Activated CD8-positive, alpha-beta T cell treated with anti-CD3 and anti-CD28 coated beads for 36 hours (primary cell): ENCODE results near the gene TXNRD3. TPM values are rescaled to one million over a fixed set of nuclear protein-coding genes. Genes with fewer than 3 reads are reported as not detected.

ENCODE experiments used
- ATAC-seq: fragments of 200-7000 bp; cut with Tn5 transposase; one replicate; pipeline ENCODE4 v1.10.0; 2021; ENCODE audit warnings: mild to moderate bottlenecking, moderate library complexity
- CTCF ChIA-PET: fragments of 350-600 bp; sonication (Branson Sonifier 250); formaldehyde crosslinking; loops from one replicate; lab custom pipeline; 2021; ENCODE audit warnings: antibody characterized with exemption; lab: Charles Lee
- POLR2A ChIA-PET: fragments of 350-600 bp; sonication (Branson Sonifier 250); formaldehyde crosslinking; loops from one replicate; lab custom pipeline; 2021; ENCODE audit warnings: antibody characterized with exemption; lab: Charles Lee
- DNase-seq: peaks from one replicate; pipeline ENCODE4 v3.0.0-alpha.2; 2020
- H3K27ac Mint-ChIP-seq: one replicate; pipeline ENCODE4 v1.8.0; 2021; ENCODE audit warnings: mild to moderate bottlenecking, mixed read lengths
- H3K27me3 Mint-ChIP-seq: one replicate; pipeline ENCODE4 v1.8.0; 2021; ENCODE audit warnings: mixed read lengths
- H3K36me3 Mint-ChIP-seq: one replicate; pipeline ENCODE4 v1.8.0; 2021; ENCODE audit warnings: low read depth, mixed read lengths
- H3K4me1 Mint-ChIP-seq: one replicate; pipeline ENCODE4 v1.8.0; 2021; ENCODE audit warnings: low read depth, mixed read lengths
- H3K4me3 Mint-ChIP-seq: one replicate; pipeline ENCODE4 v1.8.0; 2021; ENCODE audit warnings: mild to moderate bottlenecking, moderate library complexity, mixed read lengths
- H3K9me3 Mint-ChIP-seq: one replicate; pipeline ENCODE4 v1.8.0; 2021; ENCODE audit warnings: mixed read lengths
- CTCF ChIP-seq: fragments of 200-600 bp; IDR thresholded peaks from one replicate; pipeline ENCODE4 v1.8.0; 2022; ENCODE audit warnings: antibody characterized with exemption, mild to moderate bottlenecking
- intact Hi-C: fragments of 100-400 bp; cut with micrococcal nuclease; formaldehyde crosslinking; loops from one replicate; pipeline ENCODE4 v1.10.0; 2022
- total RNA-seq, 2 experiments: library from RNA; stranded (reverse); gene quantifications; one replicate each; pipeline ENCODE4 v1.2.3, GENCODE V29; 2021

TXNRD3 gene
- total RNA-seq, 2 experiments from 2014 or later: 4.5 to 5.0 TPM

DNA sequence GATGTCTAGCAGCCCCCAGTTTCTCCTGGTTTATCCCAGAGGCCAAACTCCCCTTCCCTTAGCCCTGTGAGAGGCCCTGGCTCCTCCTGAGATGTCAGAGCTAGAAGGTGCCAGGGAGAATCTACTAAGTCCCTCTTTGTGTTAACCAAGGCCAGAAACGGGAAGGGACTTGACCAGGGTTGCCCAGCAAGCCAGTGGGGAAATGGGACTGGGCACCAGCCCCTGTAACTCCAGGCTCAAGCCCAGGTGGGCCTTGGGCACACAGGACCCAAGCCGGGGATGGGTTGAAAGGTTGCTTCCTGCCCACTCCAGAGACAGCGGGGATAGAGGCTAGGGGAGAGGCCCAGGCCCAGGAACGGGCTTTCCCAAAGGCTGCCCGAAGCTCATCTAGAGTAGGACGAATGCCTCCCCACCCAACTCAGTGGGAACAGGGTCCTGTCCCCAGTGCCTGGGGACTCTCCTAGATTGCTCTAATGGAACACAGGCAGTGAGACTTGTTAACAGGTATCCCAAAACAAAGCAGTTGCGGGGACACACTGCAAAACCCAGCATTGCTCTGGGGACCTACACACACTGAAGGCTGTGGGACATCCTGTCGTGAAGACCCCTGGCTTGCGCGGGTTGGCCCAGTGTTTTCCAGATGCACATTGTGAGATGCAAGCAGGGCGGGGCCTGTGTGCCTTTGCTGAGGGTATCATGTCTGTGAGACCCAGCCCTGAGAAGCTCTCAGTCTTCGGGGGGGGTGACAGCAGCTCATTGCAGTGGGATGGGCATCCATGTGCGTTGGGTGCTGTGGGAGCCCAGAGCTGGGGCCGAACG, 12.9 kb upstream of the TXNRD3 start:
- H3K4me3 Mint-ChIP-seq: no peak overlapping the region
- intact Hi-C loops: no loop called here
- H3K27ac Mint-ChIP-seq: no peak overlapping the region
- no peak for ATAC-seq
- ChIA-PET CTCF (no interaction called here), POLR2A (interaction anchor here (0.6 kb wide), 1 partner anchor 818 kb away, joined by 3 read pairs; no protein-coding TSS in a partner anchor)
- no peak for DNase-seq
- no peak for TF ChIP-seq CTCF
- H3K4me1 Mint-ChIP-seq: peaks cover 6% of the 10 kb centered on the region
- H3K9me3 Mint-ChIP-seq: peaks cover 7% of the 10 kb centered on the region
- H3K27me3 Mint-ChIP-seq: no peaks in the 10 kb centered on the region
- H3K36me3 Mint-ChIP-seq: no peaks in the 10 kb centered on the region

- Mint-ChIP-seq H3K4me3 (no peak overlapping the region), H3K9me3 (peaks cover 7% of the 10 kb centered on the region), H3K4me1 (peaks cover 6% of the 10 kb centered on the region), H3K27ac (no peak overlapping the region), H3K36me3 (no peaks in the 10 kb centered on the region), H3K27me3 (no peaks in the 10 kb centered on the region)
- DNase-seq (no peak), ATAC-seq (no peak)
- TF ChIP-seq CTCF: no peak
- intact Hi-C loops: no loop called here
- CTCF ChIA-PET: no interaction called here
- POLR2A ChIA-PET: interaction anchor here (0.6 kb wide), 1 partner anchor 819 kb away, joined by 3 read pairs; no protein-coding TSS in a partner anchor
These were observed 12.0 kb upstream of the TXNRD3 start for GRCh38 chr3:126666658-126667528.

DNA sequence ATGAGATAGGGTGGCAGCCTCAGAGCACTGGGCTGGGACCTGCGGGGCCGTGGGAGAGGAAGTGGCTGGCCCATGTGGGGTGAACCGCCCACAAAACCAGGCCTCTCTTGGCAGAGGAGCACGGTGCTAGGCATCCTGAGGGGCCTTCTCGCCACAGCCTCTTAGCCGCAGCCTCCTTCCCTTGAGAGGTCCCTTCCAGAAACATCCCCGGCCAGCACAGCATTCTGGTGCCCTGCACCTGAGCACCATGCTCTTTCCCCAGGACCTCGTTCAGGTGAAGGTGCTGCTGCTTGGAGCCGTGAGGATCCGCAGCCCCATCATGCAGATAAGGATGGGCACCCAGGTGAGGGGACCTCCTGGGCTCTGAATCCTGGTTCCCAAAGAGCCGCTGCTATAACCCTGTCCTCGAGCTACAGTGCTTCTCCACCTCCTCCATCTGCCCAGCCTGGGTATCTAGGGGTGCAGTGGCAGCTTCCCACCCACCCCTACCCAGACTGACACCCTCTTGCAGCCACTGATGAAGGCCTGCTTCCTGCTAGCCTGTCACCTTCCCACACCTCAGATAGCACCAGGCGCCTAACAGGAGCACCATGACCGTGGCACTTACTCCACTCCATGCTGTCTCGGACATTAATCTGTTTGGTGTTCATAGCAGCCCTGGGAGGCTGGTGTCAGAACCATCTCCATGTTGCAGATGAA, 11.2 kb upstream of the TXNRD3 start:
- H3K4me1 Mint-ChIP-seq: peaks cover 2% of the 10 kb centered on the region
- ChIA-PET POLR2A (no interaction called here), CTCF (no interaction called here)
- DNase-seq (no peak), ATAC-seq (no peak)
- H3K9me3 Mint-ChIP-seq: peaks cover 2% of the 10 kb centered on the region
- no peak overlapping the region for H3K4me3 Mint-ChIP-seq
- intact Hi-C loops: no loop called here
- H3K27ac Mint-ChIP-seq: no peak overlapping the region
- H3K36me3 Mint-ChIP-seq: no peaks in the 10 kb centered on the region
- no peaks in the 10 kb centered on the region for H3K27me3 Mint-ChIP-seq
- no peak for TF ChIP-seq CTCF

DNA sequence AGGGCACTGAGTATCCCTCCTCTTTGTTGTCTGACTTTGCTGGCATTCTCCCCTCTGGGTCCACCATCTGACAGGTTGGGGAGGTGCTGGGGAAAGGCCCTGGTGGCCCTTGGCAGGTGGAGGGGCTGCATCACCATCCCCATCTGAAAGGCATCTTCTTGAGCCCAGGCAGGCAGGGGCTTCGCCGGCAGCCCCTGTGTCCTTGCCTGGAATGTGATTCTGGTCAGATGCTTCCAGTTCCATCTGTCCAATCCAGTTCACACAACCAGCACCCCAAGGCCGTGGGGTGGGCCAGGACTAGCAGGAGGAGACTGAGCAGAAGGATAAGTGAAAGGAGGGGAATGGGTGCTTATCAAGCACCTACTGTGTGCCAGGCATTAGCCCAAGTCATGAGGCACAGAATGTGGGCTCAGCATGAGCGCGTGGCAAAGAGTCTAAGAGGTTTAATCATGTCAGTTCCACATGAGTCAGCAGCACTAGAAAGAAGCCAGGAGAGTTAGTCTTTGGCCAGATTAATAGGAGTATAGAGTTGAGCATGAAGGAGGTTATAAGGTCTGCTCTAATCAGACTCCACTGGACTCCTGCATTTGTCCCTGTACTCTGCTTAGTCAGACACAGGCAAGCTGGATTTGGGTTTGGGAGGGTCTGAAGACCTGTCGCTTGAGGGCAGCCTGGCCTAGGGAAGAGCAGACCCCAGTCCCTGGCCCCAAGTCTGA, 10.5 kb upstream of the TXNRD3 start:
- intact Hi-C loops: no loop called here
- H3K27me3 Mint-ChIP-seq: no peaks in the 10 kb centered on the region
- H3K9me3 Mint-ChIP-seq: no peaks in the 10 kb centered on the region
- no peak for ATAC-seq
- no peak for TF ChIP-seq CTCF
- no peak overlapping the region for H3K27ac Mint-ChIP-seq
- no peak for DNase-seq
- no peak overlapping the region for H3K4me3 Mint-ChIP-seq
- POLR2A ChIA-PET: no interaction called here
- no peaks in the 10 kb centered on the region for H3K36me3 Mint-ChIP-seq
- H3K4me1 Mint-ChIP-seq: no peaks in the 10 kb centered on the region
- CTCF ChIA-PET: no interaction called here
